ENCODE results near the gene CLEC18A. TPM values are rescaled to one million over a fixed set of nuclear protein-coding genes. Genes with fewer than 3 reads are reported as not detected.

Gene CLEC18A
- total RNA-seq, 4 donors from 2014 or later, result 0.65 to 3.0 (median 1.9) TPM

DNA sequence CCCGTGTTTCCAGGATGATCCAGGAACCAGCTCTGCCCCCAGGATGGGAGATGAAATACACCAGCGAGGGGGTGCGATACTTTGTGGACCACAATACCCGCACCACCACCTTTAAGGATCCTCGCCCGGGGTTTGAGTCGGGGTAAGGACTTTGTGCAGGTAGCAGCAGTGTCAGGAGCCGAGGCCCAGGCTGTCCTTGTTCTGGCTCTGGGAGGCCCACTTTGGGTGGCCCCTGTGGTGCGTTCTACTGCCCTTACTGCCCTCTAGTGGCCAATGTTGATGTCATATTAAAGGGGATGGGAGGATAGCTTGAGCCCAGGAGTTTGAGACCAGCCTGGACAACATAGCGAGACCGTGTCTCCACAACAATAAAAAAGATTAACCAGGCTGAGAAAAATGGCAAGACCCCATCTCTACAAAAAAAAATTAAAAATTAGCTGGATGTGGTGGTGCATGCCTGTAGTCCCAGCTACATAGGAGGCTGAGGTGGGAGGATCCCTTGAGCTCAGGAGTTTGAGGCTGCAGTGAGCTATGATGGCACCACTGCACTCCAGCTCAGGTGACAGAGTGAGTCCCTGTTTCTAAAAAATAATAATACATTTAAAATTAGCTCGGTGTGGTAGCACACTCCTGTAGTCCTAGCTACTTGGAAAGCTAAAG, 20.9 kb upstream of the CLEC18A start:
- no peak for TF ChIP-seq CTCF (IDR thresholded peaks at IDR 0.05; ENCODE audit: low read depth)

DNA sequence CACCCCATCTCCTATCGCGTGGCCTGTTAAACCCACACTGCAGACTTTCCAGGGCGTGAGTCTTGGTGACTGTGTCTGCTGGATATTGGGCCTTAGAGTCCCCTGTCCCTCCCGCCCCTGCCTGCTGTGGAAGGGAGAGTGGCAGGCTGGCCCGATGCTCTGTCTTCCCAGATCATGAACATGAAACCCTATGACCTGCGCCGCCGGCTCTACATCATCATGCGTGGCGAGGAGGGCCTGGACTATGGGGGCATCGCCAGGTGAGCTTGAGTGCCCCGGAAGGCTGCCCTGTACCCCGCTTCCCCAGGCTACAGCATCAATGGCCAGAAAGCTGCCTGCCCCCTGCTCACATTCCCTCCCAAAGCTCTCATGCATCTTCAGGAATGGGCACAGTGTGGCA, 19.5 kb upstream of the CLEC18A start:
- TF ChIP-seq CTCF (IDR thresholded peaks at IDR 0.05; ENCODE audit: low read depth), result no peak

- TF ChIP-seq CTCF (IDR thresholded peaks at IDR 0.05; ENCODE audit: low read depth), result no peak
Observed at GRCh38 chr16:69932228-69932627, 18.9 kb upstream of the CLEC18A start.

DNA sequence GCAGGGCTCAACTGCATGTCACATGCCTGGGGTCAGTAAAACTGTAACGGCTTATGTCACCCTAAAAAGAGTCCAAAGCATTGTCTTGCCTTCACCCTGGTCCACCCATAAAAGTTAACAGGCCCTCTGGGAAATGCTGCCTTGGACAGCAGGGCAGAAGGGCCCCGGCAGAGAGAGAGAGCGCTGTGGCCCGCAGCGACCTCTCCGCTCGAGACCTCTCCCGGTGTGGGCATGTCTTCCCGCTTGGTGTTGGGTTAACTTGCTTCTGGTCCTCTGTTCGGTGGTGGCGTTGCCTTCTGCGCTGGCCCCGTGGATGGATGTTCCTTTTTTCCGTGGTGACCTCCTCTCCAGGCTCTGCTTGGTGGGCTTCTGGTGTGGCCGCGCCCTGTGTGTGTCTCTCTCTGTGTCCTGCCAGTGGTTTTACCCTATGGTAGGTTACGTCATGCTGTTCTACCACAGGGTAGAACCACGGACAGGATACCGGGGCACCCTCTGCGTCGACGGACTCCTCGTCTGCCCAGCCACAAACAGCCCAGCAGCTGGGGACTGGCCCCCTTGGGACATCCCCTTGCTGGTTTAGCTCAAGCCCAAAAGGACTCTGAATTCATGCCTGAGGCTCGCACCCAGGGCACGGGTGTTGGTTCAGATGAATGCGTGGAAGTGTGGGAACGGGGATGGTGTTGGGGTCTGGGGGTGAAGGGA, 18.3 kb upstream of the CLEC18A start:
- TF ChIP-seq CTCF (IDR thresholded peaks at IDR 0.05; ENCODE audit: low read depth), result no peak

- TF ChIP-seq CTCF (IDR thresholded peaks at IDR 0.05; ENCODE audit: low read depth), result no peak
Observed at GRCh38 chr16:69934044-69934443, 17.1 kb upstream of the CLEC18A start.

- no peak for TF ChIP-seq CTCF (IDR thresholded peaks at IDR 0.05; ENCODE audit: low read depth)
Observed at GRCh38 chr16:69934751-69935150, 16.4 kb upstream of the CLEC18A start.

GRCh38 chr16:69935278-69935711, 15.8 kb upstream of the CLEC18A start:
- no peak for TF ChIP-seq CTCF (IDR thresholded peaks at IDR 0.05; ENCODE audit: low read depth)
